GM19035 (cell line): ENCODE measurements around the gene EEF2K.
"Not testable (repeated sequence)": the region's sequence is repeated elsewhere in the genome, so short reads cannot be mapped to it uniquely, and the experiment has no call there.

Source experiments
- ATAC-seq: cut with Tn5 transposase; IDR thresholded peaks from one replicate; pipeline ENCODE4 v1.9.1; 2021; ENCODE audit not compliant: unreplicated experiment

EEF2K gene

GRCh38 chr16:22291860-22292318, 85.8 kb downstream of the EEF2K start:
- no peak for ATAC-seq

- no peak for ATAC-seq
Observed at GRCh38 chr16:22292320-22292719, 86.2 kb downstream of the EEF2K start.

GRCh38 chr16:22293137-22294106, 87.3 kb downstream of the EEF2K start:
- no peak for ATAC-seq

- ATAC-seq = no peak
Observed at GRCh38 chr16:22296225-22297113, 90.4 kb downstream of the EEF2K start.

GRCh38 chr16:22297114-22297870, 91.2 kb downstream of the EEF2K start, which contains the start of gene POLR3E:
Gene POLR3E, plus strand, starts transcription at chr16:22297409. Its CDS starts 5,560 bp downstream, at chr16:22302969.
- peak; percentile 86 for ATAC-seq

GRCh38 chr16:22297871-22298733, 92.0 kb downstream of the EEF2K start:
- ATAC-seq = peak; percentile 20

GRCh38 chr16:22299036-22299435, 93.0 kb downstream of the EEF2K start:
- ATAC-seq = no peak

- no peak for ATAC-seq
Observed at GRCh38 chr16:22300427-22301071, 94.5 kb downstream of the EEF2K start.

GRCh38 chr16:22301423-22301822, 95.3 kb downstream of the EEF2K start:
- ATAC-seq = not testable (repeated sequence)

- ATAC-seq = no peak
Observed at GRCh38 chr16:22302776-22303363, 96.8 kb downstream of the EEF2K start.

- no peak for ATAC-seq
Observed at GRCh38 chr16:22304411-22304810, 98.3 kb downstream of the EEF2K start.

GRCh38 chr16:22306788-22307187, 100.7 kb downstream of the EEF2K start:
- no peak for ATAC-seq

GRCh38 chr16:22307838-22308237, 101.8 kb downstream of the EEF2K start:
- ATAC-seq = no peak

GRCh38 chr16:22308824-22309520, 102.9 kb downstream of the EEF2K start:
- ATAC-seq = no peak

GRCh38 chr16:22311520-22311919, 105.4 kb downstream of the EEF2K start:
- ATAC-seq = no peak

GRCh38 chr16:22312897-22313781, 107.1 kb downstream of the EEF2K start:
- no peak for ATAC-seq

GRCh38 chr16:22313876-22314470, 107.9 kb downstream of the EEF2K start:
- ATAC-seq = no peak
